Stromal cell of bone marrow (primary cell): ENCODE measurements around the gene TSEN2.
"Not testable (repeated sequence)": the region's sequence is repeated elsewhere in the genome, so short reads cannot be mapped to it uniquely, and the experiment has no call there.

Source experiments
- DNase-seq: peaks from one replicate; pipeline ENCODE4 v3.0.0-alpha.2; 2012; ENCODE audit warnings: low read depth

Gene TSEN2

GRCh38 chr3:12506201-12506709, 22.0 kb downstream of the TSEN2 start:
- no peak for DNase-seq

- no peak for DNase-seq
Observed at GRCh38 chr3:12507591-12508281, 23.5 kb downstream of the TSEN2 start.

DNA sequence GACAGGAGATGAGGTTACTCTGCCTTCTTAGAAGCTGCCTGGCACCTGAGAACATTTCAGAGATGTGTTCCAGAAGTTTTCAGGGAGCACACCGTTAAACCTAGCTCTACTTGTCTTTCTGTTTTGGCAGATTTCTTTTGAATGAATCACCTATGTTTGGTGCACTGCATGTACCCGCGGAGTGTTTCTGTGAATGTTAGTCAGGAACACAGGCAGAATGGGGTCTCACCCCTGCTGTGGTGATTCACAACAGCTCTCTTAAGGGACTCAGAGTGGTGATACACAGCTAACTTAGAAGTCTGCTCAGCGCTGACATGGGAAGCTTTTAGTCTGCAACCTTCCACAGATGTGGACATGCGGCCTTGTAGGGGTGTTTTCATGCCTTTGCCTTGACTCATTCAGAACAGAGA, 24.0 kb downstream of the TSEN2 start:
- peak; percentile 93 for DNase-seq

- no peak for DNase-seq
Observed at GRCh38 chr3:12509466-12509865, 25.2 kb downstream of the TSEN2 start.

DNA sequence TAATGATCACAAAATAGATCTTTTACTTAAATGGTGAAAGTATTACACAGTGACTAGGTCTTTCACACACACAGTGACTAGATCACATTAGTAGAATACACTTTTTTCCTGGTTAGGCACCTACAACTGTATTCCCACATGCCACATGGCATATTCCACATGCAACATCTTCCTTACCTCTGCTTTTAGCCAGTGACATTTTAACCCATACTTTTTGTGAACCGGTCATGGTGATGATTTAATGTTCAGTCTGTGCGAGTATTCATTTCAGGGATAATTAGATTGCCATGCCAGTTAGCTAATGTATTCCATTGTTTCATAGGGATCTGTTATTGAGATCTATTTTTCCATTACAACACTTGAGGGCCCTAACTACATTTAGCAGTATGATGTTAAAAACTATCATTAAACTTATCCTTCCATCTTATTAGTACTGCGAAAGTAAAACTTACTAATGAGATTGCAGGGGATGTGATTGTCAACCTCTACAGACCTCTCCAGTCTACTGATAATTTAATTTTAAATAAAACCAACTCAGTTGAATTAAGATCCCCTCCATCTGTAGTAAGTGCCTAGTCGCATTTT, 28.3 kb downstream of the TSEN2 start:
- no peak for DNase-seq

GRCh38 chr3:12513694-12514446, 29.6 kb downstream of the TSEN2 start:
- DNase-seq = no peak

DNA sequence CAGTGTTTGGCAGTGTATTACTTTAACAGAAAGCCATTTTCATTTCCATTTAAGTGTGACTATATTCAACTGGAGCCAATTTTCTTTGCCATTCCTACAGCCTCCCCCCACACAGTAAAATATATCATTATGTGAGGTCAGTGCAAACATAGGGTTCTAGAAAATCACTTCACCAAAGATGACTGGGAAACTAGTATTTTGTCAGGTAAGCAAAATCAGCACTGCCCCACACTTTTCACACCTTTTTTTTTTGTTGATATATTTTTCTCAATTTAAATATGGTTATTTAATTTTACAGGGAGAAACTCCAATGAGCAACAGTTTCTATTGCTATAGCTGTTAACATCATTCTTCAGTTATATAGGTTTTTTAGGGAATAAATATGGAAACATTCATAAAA, 31.4 kb downstream of the TSEN2 start:
- no peak for DNase-seq

DNA sequence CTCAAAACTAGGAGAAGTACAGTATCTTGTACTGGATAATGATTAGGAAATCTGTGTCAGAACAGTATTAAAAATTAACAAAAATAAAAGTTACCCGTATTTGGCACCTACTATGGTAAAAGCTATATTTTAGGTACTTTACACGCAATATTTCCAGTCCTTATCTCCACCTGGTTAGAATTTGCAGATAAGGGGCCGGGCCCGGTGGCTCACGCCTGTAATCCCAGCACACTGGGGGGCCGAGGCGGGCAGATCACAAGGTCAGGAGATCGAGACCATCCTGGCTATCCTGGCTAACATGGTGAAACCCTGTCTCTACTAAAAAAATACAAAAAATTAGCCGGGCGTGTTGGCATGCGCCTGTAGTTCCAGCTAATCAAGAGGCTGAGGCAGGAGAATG, 32.6 kb downstream of the TSEN2 start:
- DNase-seq = no peak

GRCh38 chr3:12518261-12519028, 34.2 kb downstream of the TSEN2 start:
- no peak for DNase-seq

GRCh38 chr3:12521010-12521409, 36.7 kb downstream of the TSEN2 start:
- DNase-seq = no peak

- DNase-seq = no peak
Observed at GRCh38 chr3:12522721-12523120, 38.4 kb downstream of the TSEN2 start.

GRCh38 chr3:12527757-12528143, 43.5 kb downstream of the TSEN2 start:
- no peak for DNase-seq

DNA sequence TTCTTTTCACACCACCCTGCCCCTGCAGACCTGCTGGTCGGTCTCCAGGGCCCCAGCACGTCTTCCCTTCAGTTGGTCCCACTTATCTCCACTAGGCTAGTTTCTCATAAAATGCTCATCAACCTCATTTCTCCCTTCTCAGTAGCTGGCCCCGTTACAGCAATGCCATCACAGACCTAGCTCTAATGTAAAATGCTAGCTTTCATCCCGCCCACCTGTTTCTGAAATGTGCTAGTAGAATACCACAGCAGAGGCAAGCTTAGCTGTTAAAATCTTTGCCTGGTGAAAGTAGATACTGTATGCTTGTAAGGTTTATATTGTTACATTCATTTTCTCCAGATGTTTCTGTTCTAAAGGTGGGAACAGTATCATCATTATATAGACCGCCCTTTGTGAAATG, 47.9 kb downstream of the TSEN2 start:
- no peak for DNase-seq

DNA sequence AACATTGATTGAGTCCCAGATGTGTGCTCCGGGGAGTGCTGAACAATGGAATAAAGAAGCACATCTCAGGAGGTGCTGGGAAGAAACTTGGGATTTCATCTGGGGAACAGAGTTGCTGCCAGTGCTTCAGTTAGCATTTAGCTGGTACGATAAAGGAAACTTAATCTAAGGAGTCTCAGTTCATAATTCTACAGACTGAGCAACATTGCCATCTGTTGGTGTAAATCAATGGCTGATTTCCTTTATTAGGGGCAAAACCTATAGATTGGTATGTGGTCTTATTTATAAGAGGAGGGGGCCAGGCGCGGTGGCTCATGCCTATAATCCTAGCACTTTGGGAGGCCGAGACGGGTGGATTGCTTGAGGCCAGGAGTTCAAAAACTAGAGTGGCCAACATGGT, 52.1 kb downstream of the TSEN2 start:
- no peak for DNase-seq

- no peak for DNase-seq
Observed at GRCh38 chr3:12541625-12542024, 57.3 kb downstream of the TSEN2 start.

GRCh38 chr3:12543497-12543896, 59.2 kb downstream of the TSEN2 start:
- DNase-seq = not testable (repeated sequence)

GRCh38 chr3:12544652-12545472, 60.6 kb downstream of the TSEN2 start:
- DNase-seq = no peak

- DNase-seq = no peak
Observed at GRCh38 chr3:12545473-12545791, 61.2 kb downstream of the TSEN2 start, which contains the start of gene MKRN2OS. Gene MKRN2OS, minus strand, starts transcription at chr3:12545499. Its CDS starts 35 bp downstream, at chr3:12545464.

- DNase-seq = no peak
Observed at GRCh38 chr3:12549971-12550760, 65.9 kb downstream of the TSEN2 start.

GRCh38 chr3:12553921-12554391, 69.7 kb downstream of the TSEN2 start:
- DNase-seq = no peak

- no peak for DNase-seq
Observed at GRCh38 chr3:12556314-12556689, 72.0 kb downstream of the TSEN2 start.
